Activated CD4-positive, alpha-beta memory T cell treated with anti-CD3 and anti-CD28 coated beads for 36 hours (primary cell): ENCODE results near the gene KIFAP3. TPM values are rescaled to one million over a fixed set of nuclear protein-coding genes. Genes with fewer than 3 reads are reported as not detected.
"Not testable (repeated sequence)": the region's sequence is repeated elsewhere in the genome, so short reads cannot be mapped to it uniquely, and the experiment has no call there.

Source experiments
- CTCF ChIA-PET: fragments of 350-600 bp; sonication (Branson Sonifier 250); formaldehyde crosslinking; loops from one replicate; lab custom pipeline; 2021; ENCODE audit warnings: antibody characterized with exemption, inconsistent platforms; lab: Charles Lee
- POLR2A ChIA-PET: fragments of 350-600 bp; sonication (Branson Sonifier 250); formaldehyde crosslinking; loops from one replicate; lab custom pipeline; 2021; ENCODE audit warnings: antibody characterized with exemption; lab: Charles Lee
- DNase-seq: peaks from one replicate; pipeline ENCODE4 v3.0.0-alpha.2; 2020
- H3K27ac Mint-ChIP-seq: one replicate; pipeline ENCODE4 v1.8.0; 2021; ENCODE audit warnings: mixed read lengths
- H3K27me3 Mint-ChIP-seq: one replicate; pipeline ENCODE4 v1.8.0; 2021; ENCODE audit warnings: mixed read lengths
- H3K36me3 Mint-ChIP-seq: one replicate; pipeline ENCODE4 v1.8.0; 2021; ENCODE audit warnings: mixed read lengths
- H3K4me1 Mint-ChIP-seq: one replicate; pipeline ENCODE4 v1.8.0; 2021; ENCODE audit warnings: low read depth, mixed read lengths
- H3K4me3 Mint-ChIP-seq: one replicate; pipeline ENCODE4 v1.8.0; 2021; ENCODE audit warnings: mild to moderate bottlenecking, mixed read lengths
- H3K9me3 Mint-ChIP-seq: one replicate; pipeline ENCODE4 v1.8.0; 2021; ENCODE audit warnings: mixed read lengths
- intact Hi-C: fragments of 100-400 bp; cut with micrococcal nuclease; formaldehyde crosslinking; loops from one replicate; pipeline ENCODE4 v1.15.1; 2023
- total RNA-seq, 2 experiments: library from RNA; stranded (reverse); gene quantifications; one replicate each; pipeline ENCODE4 v1.2.3, GENCODE V29; 2021

KIFAP3 gene
- total RNA-seq, 2 experiments from 2014 or later, result 15.6 to 15.7 TPM

- Mint-ChIP-seq H3K27ac (no peak overlapping the region), H3K4me1 (no peaks in the 10 kb centered on the region), H3K36me3 (peaks cover 13% of the 10 kb centered on the region), H3K4me3 (no peak overlapping the region), H3K27me3 (no peaks in the 10 kb centered on the region), H3K9me3 (peaks cover 5% of the 10 kb centered on the region)
- intact Hi-C loops, result no loop called here
- CTCF ChIA-PET, result no interaction called here
- POLR2A ChIA-PET, result no interaction called here
- no peak for DNase-seq
These were observed 64.1 kb downstream of the KIFAP3 start for GRCh38 chr1:170010443-170010842.

- intact Hi-C loops, result no loop called here
- no peaks in the 10 kb centered on the region for H3K4me1 Mint-ChIP-seq
- H3K27me3 Mint-ChIP-seq, result no peaks in the 10 kb centered on the region
- ChIA-PET CTCF (no interaction called here), POLR2A (no interaction called here)
- peaks cover 5% of the 10 kb centered on the region for H3K9me3 Mint-ChIP-seq
- H3K27ac Mint-ChIP-seq, result no peak overlapping the region
- H3K4me3 Mint-ChIP-seq, result no peak overlapping the region
- H3K36me3 Mint-ChIP-seq, result peaks cover 13% of the 10 kb centered on the region
- DNase-seq, result no peak
These were observed 64.9 kb downstream of the KIFAP3 start for GRCh38 chr1:170009551-170009950.

DNA sequence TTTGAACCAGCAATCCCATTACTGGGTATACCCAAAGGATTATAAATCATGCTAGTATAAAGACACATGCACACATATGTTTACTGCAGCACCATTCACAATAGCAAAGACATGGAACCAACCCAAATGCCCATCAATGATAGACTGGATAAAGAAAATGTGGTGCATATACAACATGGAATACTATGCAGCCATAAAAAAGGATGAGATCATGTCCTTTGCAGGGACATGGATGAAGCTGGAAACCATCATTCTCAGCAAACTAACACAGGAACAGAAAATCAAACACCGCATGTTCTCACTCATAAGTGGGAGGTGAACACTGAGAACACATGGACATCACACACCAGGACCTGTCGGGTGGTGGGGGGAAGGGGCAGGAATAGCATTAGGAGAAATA, 65.8 kb downstream of the KIFAP3 start:
- CTCF ChIA-PET, H3K9me3 Mint-ChIP-seq, H3K4me1 Mint-ChIP-seq, POLR2A ChIA-PET, H3K4me3 Mint-ChIP-seq, H3K27ac Mint-ChIP-seq, H3K27me3 Mint-ChIP-seq, DNase-seq, intact Hi-C loops: not testable (repeated sequence)
- H3K36me3 Mint-ChIP-seq, result peaks cover 13% of the 10 kb centered on the region

DNA sequence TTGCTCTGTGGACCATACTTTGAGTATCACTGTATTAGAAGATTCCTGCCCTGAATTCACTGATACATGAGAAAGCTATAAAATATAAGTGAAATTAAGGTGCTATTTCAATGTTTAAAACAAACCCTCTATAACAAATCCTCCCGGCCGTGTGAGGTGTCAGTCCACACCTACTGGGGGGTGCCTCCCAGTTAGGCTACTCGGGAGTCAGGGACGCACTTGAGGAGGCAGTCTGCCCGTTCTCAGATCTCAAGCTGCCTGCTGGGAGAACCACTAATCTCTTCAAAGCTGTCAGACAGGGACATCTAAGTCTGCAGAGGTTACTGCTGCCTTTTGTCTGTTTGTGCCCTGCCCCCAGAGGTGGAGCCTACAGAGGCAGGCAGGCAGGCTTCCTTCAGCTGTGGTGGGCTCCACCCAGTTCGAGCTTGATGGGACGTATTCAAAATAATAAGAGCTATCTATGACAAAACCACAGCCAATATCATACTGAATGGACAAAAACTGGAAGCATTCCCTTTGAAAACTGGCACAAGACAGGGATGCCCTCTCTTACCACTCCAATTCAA, 71.1 kb downstream of the KIFAP3 start:
- CTCF ChIA-PET, result not testable (repeated sequence)

DNA sequence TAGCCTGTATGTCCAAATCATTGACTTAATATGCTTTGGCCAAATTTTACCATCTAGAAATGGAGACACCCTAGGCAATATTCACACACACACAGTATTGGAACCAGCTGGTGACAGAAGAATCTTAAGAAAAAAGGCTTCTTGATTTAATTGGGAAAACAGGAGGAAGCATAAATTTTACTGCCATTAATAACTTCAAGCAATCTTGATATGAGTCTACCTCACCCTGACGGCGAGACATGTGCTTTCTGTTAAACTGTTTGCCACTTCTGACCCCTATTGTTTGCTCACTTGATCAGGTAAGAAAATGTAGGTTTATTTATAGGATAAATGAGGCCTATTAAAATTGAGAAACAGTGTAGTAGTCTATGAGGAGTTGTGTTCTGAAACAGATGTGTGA, 73.2 kb downstream of the KIFAP3 start:
- H3K27ac Mint-ChIP-seq, result no peak overlapping the region
- intact Hi-C loops, result no loop called here
- no peak overlapping the region for H3K4me3 Mint-ChIP-seq
- no peaks in the 10 kb centered on the region for H3K9me3 Mint-ChIP-seq
- no peak for DNase-seq
- H3K36me3 Mint-ChIP-seq, result no peaks in the 10 kb centered on the region
- no peaks in the 10 kb centered on the region for H3K27me3 Mint-ChIP-seq
- ChIA-PET CTCF (no interaction called here), POLR2A (no interaction called here)
- H3K4me1 Mint-ChIP-seq, result no peaks in the 10 kb centered on the region

More for the DNA sequence above, 71.1 kb downstream of the KIFAP3 start:
- H3K36me3 Mint-ChIP-seq, H3K4me1 Mint-ChIP-seq, POLR2A ChIA-PET, H3K4me3 Mint-ChIP-seq, DNase-seq, H3K9me3 Mint-ChIP-seq, intact Hi-C loops, H3K27me3 Mint-ChIP-seq, H3K27ac Mint-ChIP-seq: not testable (repeated sequence)

DNA sequence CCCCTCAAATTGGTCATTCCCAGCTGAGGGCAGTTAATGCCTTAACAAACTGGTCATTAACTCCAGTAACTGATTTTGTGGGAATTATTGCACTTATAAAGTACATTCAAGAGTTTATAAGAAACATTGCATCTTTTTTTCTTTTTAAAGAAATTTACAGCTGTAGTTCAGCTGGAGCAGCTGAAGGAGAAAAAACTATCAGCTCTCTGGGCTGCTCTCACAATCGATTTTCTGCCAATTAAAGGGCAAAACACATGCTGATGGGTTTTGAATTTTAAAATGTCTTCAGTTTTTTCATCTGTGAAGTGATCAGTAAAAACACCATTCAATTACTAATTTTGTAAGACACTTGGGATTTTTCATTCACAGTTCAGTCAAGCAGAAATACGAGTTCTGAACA, 74.7 kb downstream of the KIFAP3 start:
- no peaks in the 10 kb centered on the region for H3K4me1 Mint-ChIP-seq
- H3K9me3 Mint-ChIP-seq, result no peaks in the 10 kb centered on the region
- no peaks in the 10 kb centered on the region for H3K27me3 Mint-ChIP-seq
- H3K27ac Mint-ChIP-seq, result no peak overlapping the region
- DNase-seq, result no peak
- ChIA-PET POLR2A (no interaction called here), CTCF (no interaction called here)
- no peaks in the 10 kb centered on the region for H3K36me3 Mint-ChIP-seq
- no peak overlapping the region for H3K4me3 Mint-ChIP-seq
- intact Hi-C loops, result no loop called here

GRCh38 chr1:169999331-169999741, 75.2 kb downstream of the KIFAP3 start:
- Mint-ChIP-seq H3K36me3 (no peaks in the 10 kb centered on the region), H3K27ac (no peak overlapping the region), H3K9me3 (no peaks in the 10 kb centered on the region), H3K4me3 (no peak overlapping the region), H3K4me1 (no peaks in the 10 kb centered on the region), H3K27me3 (no peaks in the 10 kb centered on the region)
- ChIA-PET CTCF (no interaction called here), POLR2A (no interaction called here)
- intact Hi-C loops, result no loop called here
- no peak for DNase-seq

DNA sequence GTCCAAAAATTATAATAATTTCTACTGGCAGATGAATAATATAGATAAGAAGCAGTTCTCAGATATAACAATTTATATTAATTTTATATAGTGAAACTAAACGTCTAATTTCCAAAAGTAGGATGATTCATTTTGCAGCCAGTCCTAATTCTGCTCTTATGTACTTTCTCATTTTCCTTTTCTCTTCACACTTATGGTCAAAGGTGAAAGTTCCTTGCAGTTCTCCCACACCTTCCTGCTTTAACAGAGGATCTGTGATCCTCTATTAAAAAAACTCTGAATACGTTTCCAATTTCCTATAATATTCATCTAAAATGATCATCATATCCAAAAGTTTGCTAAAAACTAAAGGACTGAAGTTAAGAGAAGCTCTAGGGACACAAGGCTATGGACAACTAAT, 78.5 kb downstream of the KIFAP3 start:
- Mint-ChIP-seq H3K27me3 (no peaks in the 10 kb centered on the region), H3K4me1 (no peaks in the 10 kb centered on the region), H3K4me3 (no peak overlapping the region), H3K9me3 (no peaks in the 10 kb centered on the region), H3K27ac (no peak overlapping the region), H3K36me3 (no peaks in the 10 kb centered on the region)
- CTCF ChIA-PET, result interaction anchor here (0.9 kb wide), 1 partner anchor 67 kb away, joined by 3 read pairs; no protein-coding TSS in a partner anchor
- intact Hi-C loops, result no loop called here
- no peak for DNase-seq
- POLR2A ChIA-PET, result no interaction called here

DNA sequence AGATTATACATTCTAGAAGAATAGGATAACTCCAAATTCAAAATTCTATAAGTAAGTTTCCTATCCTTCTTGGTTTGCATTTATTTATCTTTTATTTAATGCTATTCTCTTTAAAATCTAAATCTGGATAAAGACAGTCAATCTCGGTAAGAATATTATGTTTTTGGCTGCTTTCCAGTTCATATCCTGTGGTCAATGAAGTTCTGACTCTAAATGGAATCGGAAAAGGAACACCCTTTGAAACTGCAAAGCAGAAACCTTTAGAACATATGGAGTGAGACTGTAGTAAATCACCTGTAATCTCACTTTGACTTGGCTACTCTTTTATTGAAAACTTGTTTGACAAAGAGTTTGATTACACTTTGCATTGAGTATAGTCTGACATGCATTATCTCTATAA, 85.2 kb downstream of the KIFAP3 start:
- ChIA-PET CTCF (no interaction called here), POLR2A (no interaction called here)
- Mint-ChIP-seq H3K36me3 (no peaks in the 10 kb centered on the region), H3K9me3 (no peaks in the 10 kb centered on the region), H3K27ac (no peak overlapping the region), H3K4me3 (no peak overlapping the region), H3K27me3 (no peaks in the 10 kb centered on the region), H3K4me1 (no peaks in the 10 kb centered on the region)
- DNase-seq, result no peak
- intact Hi-C loops, result no loop called here

DNA sequence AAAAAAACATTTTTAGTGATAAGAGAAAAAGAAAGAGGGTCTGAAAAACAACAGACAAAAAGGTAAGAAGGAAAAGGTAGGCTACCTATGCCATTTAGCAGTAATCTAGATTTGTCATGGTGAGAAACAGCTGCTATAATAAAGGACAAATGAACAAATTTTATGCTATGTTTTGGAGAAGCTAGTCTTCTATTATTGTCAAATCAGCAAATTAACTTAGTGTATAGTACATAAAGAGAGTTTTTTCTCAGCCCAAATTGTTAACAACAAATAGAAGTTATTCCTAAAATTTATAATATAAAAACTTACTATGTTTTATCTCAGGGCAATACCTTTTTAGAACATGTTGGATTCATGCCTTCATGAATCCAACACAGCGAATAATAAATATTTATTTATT, 88.7 kb downstream of the KIFAP3 start:
- no peaks in the 10 kb centered on the region for H3K4me1 Mint-ChIP-seq
- H3K9me3 Mint-ChIP-seq, result no peaks in the 10 kb centered on the region
- H3K27ac Mint-ChIP-seq, result no peak overlapping the region
- DNase-seq, result no peak
- intact Hi-C loops, result no loop called here
- no peak overlapping the region for H3K4me3 Mint-ChIP-seq
- H3K36me3 Mint-ChIP-seq, result peaks cover 10% of the 10 kb centered on the region
- POLR2A ChIA-PET, result no interaction called here
- H3K27me3 Mint-ChIP-seq, result no peaks in the 10 kb centered on the region
- CTCF ChIA-PET, result no interaction called here

GRCh38 chr1:169974067-169974466, 100.4 kb downstream of the KIFAP3 start:
- POLR2A ChIA-PET, result no interaction called here
- CTCF ChIA-PET, result no interaction called here
- Mint-ChIP-seq H3K9me3 (no peaks in the 10 kb centered on the region), H3K4me1 (no peaks in the 10 kb centered on the region), H3K27ac (no peak overlapping the region), H3K36me3 (peaks cover 2% of the 10 kb centered on the region), H3K27me3 (no peaks in the 10 kb centered on the region), H3K4me3 (no peak overlapping the region)
- DNase-seq, result no peak
- intact Hi-C loops, result no loop called here

- Mint-ChIP-seq H3K27me3 (no peaks in the 10 kb centered on the region), H3K36me3 (no peaks in the 10 kb centered on the region), H3K4me1 (no peaks in the 10 kb centered on the region), H3K27ac (no peak overlapping the region), H3K4me3 (no peak overlapping the region), H3K9me3 (no peaks in the 10 kb centered on the region)
- CTCF ChIA-PET, result no interaction called here
- POLR2A ChIA-PET, result no interaction called here
- intact Hi-C loops, result no loop called here
- no peak for DNase-seq
These were observed 104.4 kb downstream of the KIFAP3 start for GRCh38 chr1:169970114-169970513.

- Mint-ChIP-seq H3K27me3 (no peaks in the 10 kb centered on the region), H3K4me1 (no peaks in the 10 kb centered on the region), H3K27ac (no peak overlapping the region), H3K4me3 (no peak overlapping the region), H3K36me3 (no peaks in the 10 kb centered on the region), H3K9me3 (no peaks in the 10 kb centered on the region)
- POLR2A ChIA-PET, result no interaction called here
- intact Hi-C loops, result no loop called here
- no peak for DNase-seq
- CTCF ChIA-PET, result no interaction called here
These were observed 106.3 kb downstream of the KIFAP3 start for GRCh38 chr1:169968174-169968573.
